Fibroblast of skin of scalp (primary cell): ENCODE data around the gene SIK3. TPM values are rescaled to one million over a fixed set of nuclear protein-coding genes. Genes with fewer than 3 reads are reported as not detected.
A peak's percentile ranks its signal among the peaks of the same experiment; 100 is the strongest.
"Not testable (repeated sequence)": the region's sequence is repeated elsewhere in the genome, so short reads cannot be mapped to it uniquely, and the experiment has no call there.

Experiments used
- DNase-seq: peaks from one replicate; pipeline ENCODE4 v3.0.0-alpha.2; 2013
- polyA plus RNA-seq, 2 experiments: library from polyadenylated mRNA; unstranded; fragments of 120-200 nt; gene quantifications; one replicate each; pipeline ENCODE4 v1.2.1, GENCODE V29; 2013; ENCODE audit not compliant: insufficient read length in 2 of 2

SIK3 gene
- 18.8 TPM for polyA plus RNA-seq (2013, experiment 1 of 2; ENCODE audit: insufficient read length)
- polyA plus RNA-seq (2013, experiment 2 of 2; ENCODE audit: insufficient read length), result 17.0 TPM

DNA sequence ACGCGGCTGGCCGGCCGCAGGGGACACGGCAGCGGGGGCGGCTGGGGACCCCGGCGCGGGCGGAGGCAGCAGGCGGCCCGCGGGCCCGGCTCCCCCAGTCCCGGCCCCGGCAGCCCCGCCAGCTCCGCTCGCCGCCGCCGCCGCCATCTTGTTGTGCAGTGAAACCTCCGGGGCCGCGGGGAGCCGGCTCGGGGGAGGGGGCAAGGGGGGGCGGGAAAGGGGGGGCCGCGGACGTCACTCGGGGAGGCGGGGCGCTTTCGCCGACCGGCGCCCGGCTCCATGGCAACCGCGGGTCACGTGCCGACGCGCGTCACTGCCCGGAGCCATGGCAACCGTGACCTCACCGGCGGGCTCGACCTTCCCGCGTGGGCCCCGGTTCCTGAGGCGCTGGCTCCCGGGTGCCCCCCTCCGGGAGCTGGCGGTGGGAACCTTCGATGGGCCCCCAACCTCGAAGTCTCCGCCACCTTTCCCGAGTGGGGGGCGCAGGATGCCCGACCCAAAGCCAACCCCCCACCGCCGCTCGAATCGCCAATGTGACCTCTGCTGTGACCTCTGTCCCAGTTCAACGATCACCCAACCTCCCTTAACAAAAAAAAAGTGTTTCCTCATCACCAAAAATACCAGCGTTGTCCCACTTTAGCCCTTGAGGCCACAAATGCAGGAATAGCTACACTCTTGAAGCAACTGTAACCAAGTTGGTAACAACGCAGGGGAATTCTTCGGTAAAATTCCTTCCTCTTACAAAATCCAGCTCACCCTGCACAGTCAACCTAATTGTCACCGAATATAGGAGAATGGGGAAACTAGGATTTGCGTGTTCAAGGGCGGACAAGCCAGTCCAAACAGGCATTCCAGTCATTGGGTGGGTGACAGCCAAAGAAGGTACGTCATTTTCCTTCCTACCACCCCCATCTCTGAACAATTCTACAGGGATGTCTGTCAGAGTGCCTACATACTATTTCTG, at the start of gene SIK3:
SIK3 (minus strand) TSS at position 160 of the 964 bp plus-strand sequence; CDS start at position 147, 13 bp downstream.
- DNase-seq, result peak; percentile 94

DNA sequence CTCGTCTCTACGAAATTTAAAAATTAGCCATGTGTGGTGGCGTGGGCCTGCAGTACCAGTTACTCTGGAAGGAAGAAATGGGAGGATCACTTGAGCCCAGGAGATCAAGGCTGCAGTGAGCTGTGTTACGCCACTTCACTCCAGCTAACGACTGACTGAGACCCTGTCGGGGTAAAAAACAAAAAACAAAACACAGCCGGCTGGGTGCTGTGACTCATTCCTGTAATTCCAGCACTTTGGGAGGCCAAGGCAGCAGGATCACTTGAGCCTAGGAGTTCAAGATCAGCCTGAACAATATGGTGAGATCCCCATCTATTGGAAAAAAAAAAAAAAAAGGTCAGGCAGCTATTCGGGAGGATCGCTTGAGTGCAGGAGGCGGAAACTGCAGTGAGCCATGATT, 48.3 kb upstream of the SIK3 start:
- DNase-seq, result peak; percentile 53

DNA sequence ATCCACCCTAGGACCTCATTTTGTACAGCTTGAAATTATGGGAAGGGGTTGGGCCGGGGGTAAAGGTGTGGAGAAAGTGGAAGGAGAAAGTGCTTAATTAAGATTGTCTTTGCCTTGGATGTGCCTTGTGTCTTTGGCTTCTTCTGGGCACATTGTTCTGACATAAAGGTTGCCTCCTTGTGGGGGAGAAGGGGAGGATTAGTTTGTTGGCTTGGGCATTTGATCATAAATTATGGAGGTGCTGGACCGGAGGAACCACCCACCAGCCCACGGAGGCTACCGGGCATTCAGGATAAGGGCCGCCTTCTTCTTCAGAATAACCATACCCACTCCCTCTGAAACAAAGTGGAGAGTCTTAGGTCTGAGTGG, 47.1 kb upstream of the SIK3 start:
- DNase-seq, result peak; percentile 50

GRCh38 chr11:117144477-117145392, 46.5 kb upstream of the SIK3 start:
- peak; percentile 53 for DNase-seq

GRCh38 chr11:117143871-117144476, 45.7 kb upstream of the SIK3 start, which contains the start of gene PAFAH1B2:
PAFAH1B2 (plus strand) TSS chr11:117144287; CDS start chr11:117152448, 8,161 bp downstream.
- DNase-seq, result peak; percentile 94

DNA sequence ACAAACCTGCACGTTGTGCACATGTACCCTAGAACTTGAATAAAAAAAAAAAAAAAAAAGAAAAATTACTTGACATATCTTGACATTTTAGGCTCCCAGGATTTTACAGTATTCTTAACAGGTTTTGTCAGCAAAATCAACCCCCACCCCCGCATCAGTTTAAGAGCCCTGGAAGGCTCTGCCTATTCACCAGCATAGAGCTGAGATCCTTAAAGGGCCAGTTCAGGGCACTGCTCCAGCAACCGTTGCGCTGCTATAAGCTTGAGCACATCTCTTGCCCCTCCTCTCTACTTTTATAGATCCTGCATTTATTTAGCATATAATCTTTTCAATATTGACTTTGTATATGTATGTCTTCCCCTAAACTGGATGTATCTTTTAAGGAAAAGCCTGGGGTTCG, 45.2 kb upstream of the SIK3 start:
- peak; percentile 63 for DNase-seq

GRCh38 chr11:117137223-117138086, 39.2 kb upstream of the SIK3 start:
- peak; percentile 11 for DNase-seq

DNA sequence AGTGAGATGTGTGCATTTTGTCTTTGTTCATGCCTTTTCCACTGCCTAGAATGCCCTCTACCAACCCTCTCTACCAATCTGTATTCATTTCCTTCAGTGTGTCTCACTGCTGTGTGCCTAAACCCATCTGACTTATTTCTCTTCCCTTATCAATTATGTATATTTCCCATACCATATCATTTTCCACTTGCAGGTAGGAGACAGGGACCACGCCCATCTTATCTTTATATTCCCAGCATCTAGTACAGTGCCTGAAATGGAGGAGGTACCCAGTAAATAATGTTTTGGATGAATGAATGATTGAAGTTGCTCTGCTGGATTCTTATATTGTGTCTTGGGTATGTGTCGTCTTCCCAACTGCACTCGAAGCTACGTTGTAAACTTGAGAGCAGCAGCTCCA, 36.8 kb upstream of the SIK3 start:
- DNase-seq, result not testable (repeated sequence)

GRCh38 chr11:117134431-117134830, 36.2 kb upstream of the SIK3 start:
- DNase-seq, result no peak

DNA sequence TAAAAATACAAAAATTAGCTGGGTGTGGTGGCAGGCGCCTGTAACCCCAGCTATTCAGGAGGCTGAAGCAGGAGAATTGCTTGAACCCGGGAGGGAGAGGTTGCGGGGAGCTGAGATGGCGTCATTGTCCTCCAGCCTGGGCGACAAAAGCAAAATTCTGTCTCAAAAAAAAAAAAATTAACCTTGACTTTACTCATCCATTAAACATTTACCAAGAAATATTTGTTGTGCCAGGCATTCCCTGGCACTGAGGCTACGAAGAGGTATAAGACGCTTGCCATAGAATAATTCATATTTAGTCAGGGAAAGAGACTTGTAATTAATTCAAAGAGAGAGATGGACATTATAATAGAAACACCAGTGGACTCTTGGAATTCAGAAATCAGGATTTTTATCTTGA, 32.7 kb upstream of the SIK3 start:
- no peak for DNase-seq

DNA sequence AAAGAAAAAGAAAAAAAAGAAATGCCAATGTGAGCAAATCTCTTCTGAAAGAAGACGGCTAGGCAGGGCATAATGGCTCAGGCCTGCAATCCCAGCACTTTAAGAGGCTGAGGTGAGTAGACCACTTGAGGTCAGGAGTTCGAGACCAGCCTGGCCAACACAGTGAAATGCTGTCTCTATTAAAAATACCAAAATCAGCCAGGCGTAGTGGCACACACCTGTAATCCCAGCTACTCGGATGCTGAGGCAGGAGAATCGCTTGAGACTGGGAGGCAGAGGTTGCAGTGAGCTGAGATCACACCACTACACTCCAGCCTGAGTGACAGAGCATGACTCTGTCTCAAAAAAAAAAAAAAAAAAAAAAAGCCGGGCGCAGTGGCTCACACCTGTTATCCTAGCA, 32.2 kb upstream of the SIK3 start:
- DNase-seq, result not testable (repeated sequence)

GRCh38 chr11:117128289-117128688, 30.1 kb upstream of the SIK3 start:
- DNase-seq, result no peak

DNA sequence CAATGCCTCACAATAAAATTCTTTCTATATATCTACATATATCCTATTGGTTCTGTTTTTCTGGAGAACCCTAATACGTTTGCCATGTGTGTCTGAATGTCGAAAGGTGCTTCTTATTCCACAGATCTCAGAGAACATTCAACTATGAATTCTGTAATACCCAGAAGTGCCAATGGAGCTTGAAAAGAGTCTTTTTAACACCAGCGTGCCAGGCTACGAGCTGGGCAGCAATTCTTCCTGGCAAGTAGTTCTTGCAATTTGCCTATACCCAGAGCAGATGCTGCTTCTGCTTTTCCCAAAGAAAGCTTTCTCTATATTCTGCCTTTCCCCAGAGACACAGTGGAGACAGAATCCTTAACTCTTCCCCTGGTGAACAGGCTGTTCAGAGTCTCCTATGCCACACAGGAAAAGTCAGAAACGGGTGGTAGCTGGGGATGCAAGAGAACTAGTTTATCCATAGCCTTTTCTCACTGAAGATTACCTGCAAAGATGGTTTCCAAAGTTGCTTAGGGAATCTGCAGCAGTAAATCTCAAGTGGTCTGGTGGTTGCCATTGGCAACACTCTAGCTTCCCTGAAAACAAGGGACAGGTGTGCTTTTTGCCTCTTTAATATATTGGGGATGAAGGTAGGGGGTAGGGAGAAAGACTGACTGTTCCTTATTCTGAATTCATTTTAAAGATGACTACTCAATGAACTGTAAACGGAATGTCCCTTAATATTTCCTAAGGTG, 29.1 kb upstream of the SIK3 start:
- no peak for DNase-seq

DNA sequence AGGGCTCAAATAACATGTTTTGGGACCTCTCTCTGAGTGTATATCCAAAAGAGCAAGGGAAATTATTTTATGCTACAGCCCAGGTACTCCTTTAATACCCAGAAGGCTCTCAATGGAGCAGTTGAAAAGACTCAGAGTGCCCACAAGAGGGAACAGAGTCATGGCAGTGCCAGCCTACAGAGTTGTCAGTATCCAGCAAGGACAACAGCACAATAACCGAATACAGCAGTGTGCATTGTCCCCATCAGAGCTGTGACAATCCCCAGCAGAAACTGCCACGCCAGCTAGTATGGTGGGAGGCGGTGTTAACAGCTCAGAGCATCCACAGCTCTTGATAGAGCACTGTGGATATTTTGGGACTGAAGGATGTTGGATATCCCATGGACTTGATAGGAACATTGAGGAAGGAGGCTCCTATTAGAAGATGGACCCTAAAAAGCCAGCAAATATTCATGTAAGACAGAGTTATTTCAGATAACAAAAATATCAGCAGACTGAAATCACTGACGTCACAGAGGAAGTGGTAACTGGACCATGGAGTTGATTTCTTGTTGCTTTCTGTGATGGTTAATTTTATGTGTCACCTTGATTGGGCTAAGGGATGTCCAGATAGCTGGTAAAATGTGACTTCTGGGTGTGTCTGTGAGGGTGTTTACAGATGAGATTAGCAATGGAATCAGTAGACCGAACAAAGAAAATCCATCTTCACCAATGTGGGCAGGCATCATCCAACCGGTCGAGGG, 28.2 kb upstream of the SIK3 start:
- DNase-seq, result no peak

DNA sequence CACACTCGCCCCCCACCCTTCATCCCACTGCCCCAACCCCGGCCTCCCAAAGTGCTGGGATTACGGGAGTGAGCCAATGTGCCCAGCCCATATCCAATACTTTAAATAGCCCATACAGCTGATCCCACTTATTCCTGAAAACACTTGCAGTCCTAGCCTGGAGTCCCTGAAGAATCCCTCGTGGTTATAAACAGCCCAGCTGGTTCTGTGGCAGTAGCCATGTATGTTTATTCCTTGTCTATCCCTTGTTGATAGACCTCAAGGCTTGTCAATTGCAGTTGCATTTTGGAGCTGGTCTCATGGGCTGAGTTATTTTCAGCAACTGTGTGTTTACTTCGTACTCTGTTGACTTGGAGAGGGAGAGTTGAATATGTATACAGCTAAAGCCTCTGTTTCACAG, 24.3 kb upstream of the SIK3 start:
- DNase-seq, result no peak

DNA sequence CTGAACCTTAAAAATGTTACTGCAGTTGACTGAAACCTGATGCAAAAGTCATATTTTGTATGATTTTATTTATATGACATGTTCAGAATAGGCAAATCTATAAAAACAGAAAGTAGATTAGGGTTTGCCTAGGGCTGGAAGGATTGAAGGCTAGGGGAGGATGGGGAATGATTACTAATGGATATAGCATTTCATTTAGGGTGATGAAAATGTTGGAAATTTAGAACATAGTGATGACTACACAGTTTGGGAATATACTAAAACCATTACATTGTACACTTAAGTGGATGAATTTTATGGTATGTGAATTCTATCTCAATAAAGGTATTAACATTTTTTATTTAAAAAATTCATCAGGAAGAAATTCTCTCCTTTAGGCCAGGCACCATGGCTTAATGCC, 22.9 kb upstream of the SIK3 start:
- peak; percentile 88 for DNase-seq

- no peak for DNase-seq
Observed at GRCh38 chr11:117117681-117118080, 19.5 kb upstream of the SIK3 start.

DNA sequence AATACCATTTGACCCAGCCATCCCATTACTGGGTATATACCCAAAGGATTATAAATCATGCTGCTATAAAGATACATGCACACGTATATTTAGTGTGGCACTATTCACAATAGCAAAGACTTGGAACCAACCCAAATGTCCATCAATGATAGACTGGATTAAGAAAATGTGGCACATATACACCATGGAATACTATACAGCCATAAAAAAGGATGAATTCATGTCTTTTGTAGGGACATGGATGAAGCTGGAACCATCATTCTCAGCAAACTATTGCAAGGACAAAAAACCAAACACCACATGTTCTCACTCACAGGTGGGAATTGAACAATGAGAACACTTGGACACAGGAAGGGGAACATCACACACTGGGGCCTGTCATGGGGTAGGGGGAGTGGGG, 14.7 kb upstream of the SIK3 start:
- DNase-seq, result not testable (repeated sequence)

DNA sequence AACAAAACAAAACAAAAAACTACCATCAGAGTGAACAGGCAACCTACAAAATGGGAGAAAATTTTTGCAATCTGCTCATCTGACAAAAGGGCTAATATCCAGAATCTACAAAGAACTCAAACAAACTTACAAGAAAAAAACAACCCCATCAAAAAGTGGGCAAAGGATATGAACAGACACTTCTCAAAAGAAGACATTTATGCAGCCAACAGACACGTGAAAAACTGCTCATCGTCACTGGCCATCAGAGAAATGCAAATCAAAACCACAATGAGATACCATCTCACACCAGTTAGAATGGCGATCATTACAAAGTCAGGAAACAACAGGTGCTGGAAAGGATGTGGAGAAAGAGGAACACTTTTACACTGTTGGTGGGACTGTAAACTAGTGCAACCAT, 14.3 kb upstream of the SIK3 start:
- DNase-seq, result not testable (repeated sequence)
